ENCODE results near the gene TULP4.

Gene TULP4

DNA sequence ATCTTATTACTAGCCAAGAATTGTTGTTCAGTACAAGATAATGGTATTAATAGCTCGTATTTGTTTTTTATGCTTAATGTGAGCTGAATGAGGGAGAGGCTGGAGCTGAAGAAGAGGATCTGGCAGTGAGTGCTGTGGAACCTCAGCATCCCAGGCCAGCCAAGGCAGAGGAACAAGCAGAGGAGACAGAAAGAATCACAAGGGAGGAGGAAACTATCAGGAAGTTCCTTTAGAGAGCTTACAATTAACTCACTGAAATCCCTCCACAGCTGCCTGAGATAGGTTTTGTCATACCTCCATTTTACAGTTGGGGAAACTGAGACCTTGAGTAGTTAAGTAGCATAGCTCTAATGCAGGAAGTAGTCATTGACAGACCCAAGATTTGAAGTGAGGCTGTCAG, 39.9 kb upstream of the TULP4 start:
- no peak for TF ChIP-seq ZFX (IDR thresholded peaks at IDR 0.05; ENCODE audit: borderline replicate concordance)
- TF ChIP-seq, protein P1, sequence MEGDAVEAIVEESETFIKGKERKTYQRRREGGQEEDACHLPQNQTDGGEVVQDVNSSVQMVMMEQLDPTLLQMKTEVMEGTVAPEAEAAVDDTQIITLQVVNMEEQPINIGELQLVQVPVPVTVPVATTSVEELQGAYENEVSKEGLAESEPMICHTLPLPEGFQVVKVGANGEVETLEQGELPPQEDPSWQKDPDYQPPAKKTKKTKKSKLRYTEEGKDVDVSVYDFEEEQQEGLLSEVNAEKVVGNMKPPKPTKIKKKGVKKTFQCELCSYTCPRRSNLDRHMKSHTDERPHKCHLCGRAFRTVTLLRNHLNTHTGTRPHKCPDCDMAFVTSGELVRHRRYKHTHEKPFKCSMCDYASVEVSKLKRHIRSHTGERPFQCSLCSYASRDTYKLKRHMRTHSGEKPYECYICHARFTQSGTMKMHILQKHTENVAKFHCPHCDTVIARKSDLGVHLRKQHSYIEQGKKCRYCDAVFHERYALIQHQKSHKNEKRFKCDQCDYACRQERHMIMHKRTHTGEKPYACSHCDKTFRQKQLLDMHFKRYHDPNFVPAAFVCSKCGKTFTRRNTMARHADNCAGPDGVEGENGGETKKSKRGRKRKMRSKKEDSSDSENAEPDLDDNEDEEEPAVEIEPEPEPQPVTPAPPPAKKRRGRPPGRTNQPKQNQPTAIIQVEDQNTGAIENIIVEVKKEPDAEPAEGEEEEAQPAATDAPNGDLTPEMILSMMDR (IDR thresholded peaks at IDR 0.05), result no peak
- H3K27ac ChIP-seq, result no peak overlapping the region

DNA sequence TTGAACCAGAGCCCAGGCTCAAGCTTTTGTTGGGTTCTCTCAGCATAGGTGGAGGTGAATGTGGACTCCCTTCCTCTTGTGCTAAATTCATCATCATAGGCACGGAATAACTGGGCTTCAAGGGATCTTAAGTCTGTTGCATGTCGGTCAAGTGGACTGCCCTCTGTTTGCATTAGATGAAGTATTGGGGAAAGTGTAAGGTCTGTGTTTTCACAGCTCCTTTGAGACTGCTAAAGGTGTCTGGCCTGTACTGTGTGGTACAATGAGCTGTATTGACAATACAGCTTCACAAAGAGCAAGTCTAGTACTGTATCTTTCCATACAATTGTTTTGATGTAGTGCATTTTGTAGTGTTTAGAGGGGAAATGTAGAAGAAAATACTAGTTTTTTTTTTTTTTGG, 34.3 kb upstream of the TULP4 start:
- no peak overlapping the region for H3K27ac ChIP-seq
- TF ChIP-seq ZFX (IDR thresholded peaks at IDR 0.05; ENCODE audit: borderline replicate concordance), result no peak
- TF ChIP-seq, protein P1 (IDR thresholded peaks at IDR 0.05), result no peak

DNA sequence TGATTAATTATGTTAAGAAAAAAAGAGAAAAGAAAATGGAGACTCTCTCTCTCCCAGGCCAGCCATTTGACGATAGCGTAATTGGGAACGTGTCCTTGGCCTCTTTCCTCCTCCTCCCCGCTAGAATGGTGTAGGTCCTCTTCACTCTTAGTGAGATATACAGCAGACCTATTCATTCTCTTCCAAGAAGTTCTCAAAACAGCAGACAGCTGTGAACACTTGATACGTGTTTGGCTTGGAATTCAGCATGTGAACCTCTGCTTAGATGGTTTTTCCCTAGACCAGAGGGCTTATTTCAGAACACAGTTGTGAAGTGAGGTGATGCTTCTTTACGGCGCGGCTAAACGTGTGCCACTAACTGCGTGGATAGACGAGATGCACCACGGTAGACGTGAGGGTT, 32.6 kb upstream of the TULP4 start:
- TF ChIP-seq, protein P1 (IDR thresholded peaks at IDR 0.05), result no peak
- TF ChIP-seq ZFX (IDR thresholded peaks at IDR 0.05; ENCODE audit: borderline replicate concordance), result no peak
- no peak overlapping the region for H3K27ac ChIP-seq

DNA sequence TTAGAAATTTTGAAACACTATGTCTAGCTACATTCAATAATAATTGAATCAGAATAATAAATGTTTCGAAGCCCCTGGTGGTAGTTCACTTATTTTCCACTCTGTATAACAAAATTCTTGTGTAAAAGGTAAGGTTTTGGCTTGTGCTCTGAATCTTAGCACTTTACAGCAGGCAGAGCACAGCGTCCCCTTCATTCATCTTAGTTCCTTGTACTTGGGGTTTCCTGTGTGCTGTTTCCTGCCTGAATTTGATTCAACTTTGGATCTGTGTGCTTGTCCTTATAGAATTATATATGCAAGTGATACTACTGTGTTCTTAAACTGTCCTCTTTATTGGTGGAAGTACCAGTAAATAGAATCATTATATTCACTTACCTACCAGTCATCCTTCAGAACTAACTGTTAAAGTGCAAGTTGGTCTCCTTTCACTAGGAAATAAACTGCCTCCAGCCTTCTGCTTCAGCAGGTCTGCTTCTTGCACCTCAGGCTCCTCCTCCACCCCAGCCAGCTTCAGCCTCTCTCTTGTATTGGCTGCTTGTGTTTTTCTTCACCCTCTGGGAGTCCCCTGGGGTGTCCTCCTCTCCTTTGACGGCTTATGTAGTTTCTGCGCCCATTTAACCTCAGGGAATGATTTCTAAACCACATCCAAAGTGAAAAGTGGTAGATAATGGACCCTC, 28.8 kb upstream of the TULP4 start:
- no peak overlapping the region for H3K27ac ChIP-seq
- TF ChIP-seq ZFX (IDR thresholded peaks at IDR 0.05; ENCODE audit: borderline replicate concordance), result no peak
- TF ChIP-seq, protein P1 (IDR thresholded peaks at IDR 0.05), result no peak

DNA sequence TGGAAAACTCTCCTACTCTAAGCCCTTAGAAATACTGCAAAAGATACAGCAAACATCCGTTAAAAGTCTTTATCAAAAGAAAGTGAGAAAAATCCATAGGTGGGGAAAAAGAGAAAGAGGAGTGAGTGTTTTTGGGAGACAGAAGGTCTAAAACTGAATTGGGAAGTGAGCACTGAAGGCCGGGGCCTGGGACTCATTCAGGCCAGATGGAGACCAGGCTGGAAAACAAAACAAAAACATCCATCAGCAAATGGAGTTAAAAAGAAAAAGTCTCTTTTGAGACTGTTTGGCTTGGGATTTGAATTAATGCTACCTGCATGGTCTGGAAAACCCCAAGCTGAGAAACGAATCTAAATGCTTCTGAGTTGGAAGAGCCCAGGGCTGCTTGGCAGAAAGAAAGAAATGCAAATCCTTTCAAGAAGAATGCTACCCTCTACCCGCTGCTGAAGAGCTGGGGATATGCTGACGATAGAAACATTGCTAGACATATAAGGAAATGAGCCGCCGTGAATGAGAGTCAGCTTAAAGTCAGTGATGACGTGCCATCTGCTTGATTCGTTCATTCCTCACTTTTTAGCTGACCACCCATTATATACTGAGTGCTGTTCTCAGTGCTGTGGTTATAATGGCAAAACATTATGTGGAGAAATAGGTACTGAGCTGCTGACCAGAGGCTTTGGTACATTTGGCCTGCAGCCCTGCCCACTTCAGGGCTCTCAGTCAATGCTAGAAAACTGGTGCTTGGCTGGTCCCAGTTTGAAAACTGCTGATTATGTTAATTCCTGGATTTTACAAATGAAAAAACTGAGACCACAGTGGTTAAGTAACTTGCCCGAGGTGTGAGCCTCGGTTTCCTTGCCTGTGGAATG, 28.0 kb upstream of the TULP4 start:
- TF ChIP-seq, protein P1 (IDR thresholded peaks at IDR 0.05), result no peak
- no peak for TF ChIP-seq ZFX (IDR thresholded peaks at IDR 0.05; ENCODE audit: borderline replicate concordance)
- no peak overlapping the region for H3K27ac ChIP-seq

DNA sequence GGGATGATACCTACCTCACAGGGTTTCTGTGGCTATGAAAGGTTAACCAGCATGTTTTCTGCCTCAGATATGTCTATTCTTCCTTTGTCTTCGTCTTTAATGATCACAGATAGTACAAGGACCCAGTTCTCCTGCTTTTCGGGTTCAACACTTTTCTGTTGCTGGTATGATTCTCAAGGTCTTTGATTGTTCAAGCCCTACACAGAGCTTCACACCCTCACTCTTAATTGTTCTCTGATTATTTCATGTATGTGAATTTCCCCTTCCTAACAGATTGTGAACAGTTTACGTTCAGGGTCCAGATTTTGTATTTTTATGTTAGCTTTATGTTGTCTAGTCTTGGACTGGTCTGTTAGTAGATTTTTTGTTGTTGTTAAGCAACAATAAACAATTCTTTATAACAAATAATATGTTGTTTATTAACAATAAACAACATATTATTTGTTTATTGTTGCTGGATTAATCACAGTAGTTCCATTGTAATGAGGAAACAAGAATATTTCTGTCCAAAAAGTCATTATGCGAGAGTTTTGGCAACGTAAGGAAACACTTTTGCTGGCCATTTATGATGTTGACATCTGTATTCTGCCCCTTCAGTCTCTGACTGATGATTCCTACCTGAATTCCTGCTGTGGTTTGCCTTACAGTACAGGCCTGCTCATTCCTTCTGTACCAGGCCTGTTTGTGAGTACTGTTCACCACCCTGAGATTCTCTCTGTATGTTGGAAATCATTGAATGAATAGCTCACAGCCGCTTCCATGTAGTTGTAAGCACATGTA, 27.2 kb upstream of the TULP4 start:
- no peak overlapping the region for H3K27ac ChIP-seq
- TF ChIP-seq, protein P1 (IDR thresholded peaks at IDR 0.05), result no peak
